ENCODE results near the gene STRIP2. TPM values are rescaled to one million over a fixed set of nuclear protein-coding genes. Genes with fewer than 3 reads are reported as not detected.
"Not testable (repeated sequence)": the region's sequence is repeated elsewhere in the genome, so short reads cannot be mapped to it uniquely, and the experiment has no call there.

Gene STRIP2
- polyA plus RNA-seq, 5 donors, result 4.6 to 6.2 (median 6.0) TPM

GRCh38 chr7:129421717-129422250, 12.4 kb upstream of the STRIP2 start:
- no peak for DNase-seq

- DNase-seq, result no peak
Measured at GRCh38 chr7:129422727-129423126, 11.5 kb upstream of the STRIP2 start.

- no peak for DNase-seq
Measured at GRCh38 chr7:129423700-129424410, 10.4 kb upstream of the STRIP2 start.

GRCh38 chr7:129426482-129426881, 7.8 kb upstream of the STRIP2 start:
- DNase-seq, result no peak

- DNase-seq, result no peak
Measured at GRCh38 chr7:129427526-129428045, 6.6 kb upstream of the STRIP2 start.

GRCh38 chr7:129431911-129432643, 2.2 kb upstream of the STRIP2 start:
- DNase-seq, result no peak

- DNase-seq, result peak in 1 of 2 donors; percentile 13
Measured at GRCh38 chr7:129434675-129435318, 565 bp downstream of the STRIP2 start.

- no peak for DNase-seq
Measured at GRCh38 chr7:129435414-129435829, 1.2 kb downstream of the STRIP2 start.

GRCh38 chr7:129436335-129436923, 2.2 kb downstream of the STRIP2 start:
- DNase-seq, result no peak

GRCh38 chr7:129437190-129437589, 3.0 kb downstream of the STRIP2 start:
- no peak for DNase-seq

- no peak for DNase-seq
Measured at GRCh38 chr7:129438281-129438838, 4.1 kb downstream of the STRIP2 start.

GRCh38 chr7:129438839-129439651, 4.8 kb downstream of the STRIP2 start:
- no peak for DNase-seq

GRCh38 chr7:129439963-129440625, 5.9 kb downstream of the STRIP2 start:
- no peak for DNase-seq

GRCh38 chr7:129443612-129444011, 9.4 kb downstream of the STRIP2 start:
- no peak for DNase-seq

- DNase-seq, result not testable (repeated sequence)
Measured at GRCh38 chr7:129444776-129445175, 10.5 kb downstream of the STRIP2 start.

- DNase-seq, result not testable (repeated sequence)
Measured at GRCh38 chr7:129446925-129447324, 12.7 kb downstream of the STRIP2 start.

- DNase-seq, result not testable (repeated sequence)
Measured at GRCh38 chr7:129447445-129447844, 13.2 kb downstream of the STRIP2 start.

GRCh38 chr7:129448608-129449007, 14.4 kb downstream of the STRIP2 start:
- not testable (repeated sequence) for DNase-seq

- no peak for DNase-seq
Measured at GRCh38 chr7:129450295-129450694, 16.1 kb downstream of the STRIP2 start.
